ENCODE results near the gene AZU1.

Gene AZU1

GRCh38 chr19:862581-863314, 35.1 kb downstream of the AZU1 start:
- Histone ChIP-seq H3K9me3 (ENCODE audit: control insufficient read depth in 5 of 5, low read length in 5 of 5) (no peaks in the 10 kb centered on the region), H3K9ac (ENCODE audit: low read length in 5 of 5) (no peak overlapping the region), H3K4me3 (ENCODE audit: low read depth in 1 of 5, low read length in 5 of 5) (peak overlapping the region in 3 of 5 donors; percentile 9 to 30 (median 12)), H3K27me3 (ENCODE audit: control insufficient read depth in 5 of 5, insufficient read depth in 4 of 5, low read length in 5 of 5) (peaks cover 0 to 4% (median 0%) of the 10 kb centered on the region in 5 donors), H3K4me1 (ENCODE audit: control insufficient read depth in 5 of 5, insufficient read depth in 5 of 5, low read length in 5 of 5) (peaks cover 3 to 39% (median 35%) of the 10 kb centered on the region in 5 donors), H3K27ac (ENCODE audit: low read depth, low read length) (no peak overlapping the region), H3K36me3 (ENCODE audit: control insufficient read depth in 5 of 5, insufficient read depth in 5 of 5, low read length in 5 of 5) (peaks cover 0 to 14% (median 10%) of the 10 kb centered on the region in 5 donors)

- Histone ChIP-seq H3K36me3 (ENCODE audit: control insufficient read depth in 5 of 5, insufficient read depth in 5 of 5, low read length in 5 of 5) (peaks cover 0 to 20% (median 10%) of the 10 kb centered on the region in 5 donors), H3K9me3 (ENCODE audit: control insufficient read depth in 5 of 5, low read length in 5 of 5) (no peaks in the 10 kb centered on the region), H3K4me3 (ENCODE audit: low read depth in 1 of 5, low read length in 5 of 5) (peak overlapping the region in 2 of 5 donors; percentile 9 to 30), H3K27me3 (ENCODE audit: control insufficient read depth in 5 of 5, insufficient read depth in 4 of 5, low read length in 5 of 5) (peaks cover 0 to 4% (median 0%) of the 10 kb centered on the region in 5 donors), H3K27ac (ENCODE audit: low read depth, low read length) (no peak overlapping the region), H3K4me1 (ENCODE audit: control insufficient read depth in 5 of 5, insufficient read depth in 5 of 5, low read length in 5 of 5) (peaks cover 3 to 42% (median 34%) of the 10 kb centered on the region in 5 donors), H3K9ac (ENCODE audit: low read length in 5 of 5) (no peak overlapping the region)
Observed at GRCh38 chr19:863315-863620, 35.6 kb downstream of the AZU1 start.

GRCh38 chr19:866769-867300, 39.2 kb downstream of the AZU1 start:
- Histone ChIP-seq H3K4me1 (ENCODE audit: control insufficient read depth in 5 of 5, insufficient read depth in 5 of 5, low read length in 5 of 5) (peaks cover 2 to 37% (median 26%) of the 10 kb centered on the region in 5 donors), H3K4me3 (ENCODE audit: low read depth in 1 of 5, low read length in 5 of 5) (no peak overlapping the region), H3K27ac (ENCODE audit: low read depth, low read length) (no peak overlapping the region), H3K9me3 (ENCODE audit: control insufficient read depth in 5 of 5, low read length in 5 of 5) (no peaks in the 10 kb centered on the region), H3K27me3 (ENCODE audit: control insufficient read depth in 5 of 5, insufficient read depth in 4 of 5, low read length in 5 of 5) (no peaks in the 10 kb centered on the region), H3K36me3 (ENCODE audit: control insufficient read depth in 5 of 5, insufficient read depth in 5 of 5, low read length in 5 of 5) (peaks cover 0 to 39% (median 31%) of the 10 kb centered on the region in 5 donors), H3K9ac (ENCODE audit: low read length in 5 of 5) (no peak overlapping the region)

- Histone ChIP-seq H3K36me3 (ENCODE audit: control insufficient read depth in 5 of 5, insufficient read depth in 5 of 5, low read length in 5 of 5) (peaks cover 0 to 39% (median 31%) of the 10 kb centered on the region in 5 donors), H3K4me1 (ENCODE audit: control insufficient read depth in 5 of 5, insufficient read depth in 5 of 5, low read length in 5 of 5) (peaks cover 2 to 42% (median 31%) of the 10 kb centered on the region in 5 donors), H3K9me3 (ENCODE audit: control insufficient read depth in 5 of 5, low read length in 5 of 5) (no peaks in the 10 kb centered on the region), H3K4me3 (ENCODE audit: low read depth in 1 of 5, low read length in 5 of 5) (no peak overlapping the region), H3K27ac (ENCODE audit: low read depth, low read length) (no peak overlapping the region), H3K27me3 (ENCODE audit: control insufficient read depth in 5 of 5, insufficient read depth in 4 of 5, low read length in 5 of 5) (no peaks in the 10 kb centered on the region), H3K9ac (ENCODE audit: low read length in 5 of 5) (no peak overlapping the region)
Observed at GRCh38 chr19:867301-867793, 39.7 kb downstream of the AZU1 start.

- Histone ChIP-seq H3K9ac (ENCODE audit: low read length in 5 of 5) (no peak overlapping the region), H3K4me1 (ENCODE audit: control insufficient read depth in 5 of 5, insufficient read depth in 5 of 5, low read length in 5 of 5) (peaks cover 2 to 38% (median 25%) of the 10 kb centered on the region in 5 donors), H3K27me3 (ENCODE audit: control insufficient read depth in 5 of 5, insufficient read depth in 4 of 5, low read length in 5 of 5) (no peaks in the 10 kb centered on the region), H3K27ac (ENCODE audit: low read depth, low read length) (no peak overlapping the region), H3K4me3 (ENCODE audit: low read depth in 1 of 5, low read length in 5 of 5) (no peak overlapping the region), H3K36me3 (ENCODE audit: control insufficient read depth in 5 of 5, insufficient read depth in 5 of 5, low read length in 5 of 5) (peaks cover 0 to 37% (median 31%) of the 10 kb centered on the region in 5 donors), H3K9me3 (ENCODE audit: control insufficient read depth in 5 of 5, low read length in 5 of 5) (no peaks in the 10 kb centered on the region)
Observed at GRCh38 chr19:867855-868457, 40.3 kb downstream of the AZU1 start.

- H3K36me3 ChIP-seq (ENCODE audit: control insufficient read depth in 5 of 5, insufficient read depth in 5 of 5, low read length in 5 of 5): peaks cover 0 to 38% (median 35%) of the 10 kb centered on the region in 5 donors
- no peaks in the 10 kb centered on the region for H3K9me3 ChIP-seq (ENCODE audit: control insufficient read depth in 5 of 5, low read length in 5 of 5)
- H3K27ac ChIP-seq (ENCODE audit: low read depth, low read length): peak overlapping the region; percentile 69
- peaks cover 2 to 37% (median 21%) of the 10 kb centered on the region in 5 donors for H3K4me1 ChIP-seq (ENCODE audit: control insufficient read depth in 5 of 5, insufficient read depth in 5 of 5, low read length in 5 of 5)
- H3K4me3 ChIP-seq (ENCODE audit: low read depth in 1 of 5, low read length in 5 of 5): no peak overlapping the region
- no peaks in the 10 kb centered on the region for H3K27me3 ChIP-seq (ENCODE audit: control insufficient read depth in 5 of 5, insufficient read depth in 4 of 5, low read length in 5 of 5)
- H3K9ac ChIP-seq (ENCODE audit: low read length in 5 of 5): peak overlapping the region in 2 of 5 donors; percentile 20 to 30
Observed at GRCh38 chr19:868458-869244, 41.0 kb downstream of the AZU1 start.

- Histone ChIP-seq H3K4me1 (ENCODE audit: control insufficient read depth in 5 of 5, insufficient read depth in 5 of 5, low read length in 5 of 5) (peaks cover 2 to 34% (median 21%) of the 10 kb centered on the region in 5 donors), H3K27me3 (ENCODE audit: control insufficient read depth in 5 of 5, insufficient read depth in 4 of 5, low read length in 5 of 5) (no peaks in the 10 kb centered on the region), H3K27ac (ENCODE audit: low read depth, low read length) (peak overlapping the region; percentile 84), H3K9ac (ENCODE audit: low read length in 5 of 5) (peak overlapping the region in 2 of 5 donors; percentile 20 to 64), H3K36me3 (ENCODE audit: control insufficient read depth in 5 of 5, insufficient read depth in 5 of 5, low read length in 5 of 5) (peaks cover 0 to 39% (median 37%) of the 10 kb centered on the region in 5 donors), H3K4me3 (ENCODE audit: low read depth in 1 of 5, low read length in 5 of 5) (no peak overlapping the region), H3K9me3 (ENCODE audit: control insufficient read depth in 5 of 5, low read length in 5 of 5) (no peaks in the 10 kb centered on the region)
Observed at GRCh38 chr19:869245-870177, 41.9 kb downstream of the AZU1 start.

- Histone ChIP-seq H3K4me1 (ENCODE audit: control insufficient read depth in 5 of 5, insufficient read depth in 5 of 5, low read length in 5 of 5) (peaks cover 2 to 34% (median 21%) of the 10 kb centered on the region in 5 donors), H3K9me3 (ENCODE audit: control insufficient read depth in 5 of 5, low read length in 5 of 5) (no peaks in the 10 kb centered on the region), H3K27ac (ENCODE audit: low read depth, low read length) (peak overlapping the region; percentile 84), H3K9ac (ENCODE audit: low read length in 5 of 5) (no peak overlapping the region), H3K4me3 (ENCODE audit: low read depth in 1 of 5, low read length in 5 of 5) (no peak overlapping the region), H3K27me3 (ENCODE audit: control insufficient read depth in 5 of 5, insufficient read depth in 4 of 5, low read length in 5 of 5) (no peaks in the 10 kb centered on the region), H3K36me3 (ENCODE audit: control insufficient read depth in 5 of 5, insufficient read depth in 5 of 5, low read length in 5 of 5) (peaks cover 0 to 46% (median 41%) of the 10 kb centered on the region in 5 donors)
Observed at GRCh38 chr19:870314-870713, 42.7 kb downstream of the AZU1 start.

- Histone ChIP-seq H3K36me3 (ENCODE audit: control insufficient read depth in 5 of 5, insufficient read depth in 5 of 5, low read length in 5 of 5) (peaks cover 0 to 52% (median 48%) of the 10 kb centered on the region in 5 donors), H3K9ac (ENCODE audit: low read length in 5 of 5) (no peak overlapping the region), H3K27ac (ENCODE audit: low read depth, low read length) (peak overlapping the region; percentile 84), H3K27me3 (ENCODE audit: control insufficient read depth in 5 of 5, insufficient read depth in 4 of 5, low read length in 5 of 5) (no peaks in the 10 kb centered on the region), H3K4me3 (ENCODE audit: low read depth in 1 of 5, low read length in 5 of 5) (no peak overlapping the region), H3K9me3 (ENCODE audit: control insufficient read depth in 5 of 5, low read length in 5 of 5) (no peaks in the 10 kb centered on the region), H3K4me1 (ENCODE audit: control insufficient read depth in 5 of 5, insufficient read depth in 5 of 5, low read length in 5 of 5) (peaks cover 2 to 34% (median 21%) of the 10 kb centered on the region in 5 donors)
Observed at GRCh38 chr19:870963-871401, 43.3 kb downstream of the AZU1 start.
